Vagina (tissue), 2 donors: ENCODE measurements around the gene LAMTOR4. TPM values are rescaled to one million over a fixed set of nuclear protein-coding genes. Genes with fewer than 3 reads are reported as not detected.
"Not testable (repeated sequence)": the region's sequence is repeated elsewhere in the genome, so short reads cannot be mapped to it uniquely, and the experiment has no call there.

Experiments
- DNase-seq, 2 donors: peaks; one replicate each; pipeline ENCODE4 v3.0.0-alpha.2; 2017; ENCODE audit errors: extremely low spot score in 2 of 2
- H3K27ac ChIP-seq: fragments of 200-600 bp; sonication (generic); one replicate; pipeline ENCODE4 v1.5.1; 2019
- H3K27me3 ChIP-seq: fragments of 200-600 bp; sonication (generic); one replicate; pipeline ENCODE4 v1.5.1; 2019
- H3K36me3 ChIP-seq, 2 donors: fragments of 200-600 bp; sonication (generic); one replicate each; pipeline ENCODE4 v1.5.1; 2017 to 2019
- H3K4me1 ChIP-seq: fragments of 200-600 bp; sonication (generic); one replicate; pipeline ENCODE4 v1.5.1; 2019
- H3K4me3 ChIP-seq, 2 donors: fragments of 200-600 bp; sonication (generic); 1 replicate in 1 of 2; 2 replicates in 1 of 2; pipeline ENCODE4 v1.5.1; 2016 to 2019
- H3K9me3 ChIP-seq: fragments of 200-600 bp; sonication (generic); one replicate; pipeline ENCODE4 v1.5.1; 2019
- POLR2A ChIP-seq, 2 donors: fragments of 450-650 bp; IDR thresholded peaks; one replicate each; pipeline ENCODE4 v1.6.1; 2017; ENCODE audit warnings: antibody characterized with exemption in 2 of 2, mild to moderate bottlenecking in 2 of 2, moderate library complexity in 2 of 2
- POLR2AphosphoS5 ChIP-seq, 2 donors: sonication (generic); formaldehyde crosslinking; IDR thresholded peaks; one replicate each; pipeline ENCODE4 v1.9.0; 2017; ENCODE audit warnings: antibody characterized with exemption in 2 of 2, mild to moderate bottlenecking in 2 of 2, low read depth in 1 of 2; ENCODE audit not compliant: insufficient read depth in 1 of 2
- intact Hi-C: fragments of 100-400 bp; cut with DNase I; formaldehyde crosslinking; loops from one replicate; pipeline ENCODE4 v1.15.1; 2023
- total RNA-seq: library from RNA; depleted of rRNA; stranded (reverse); fragments of >200 nt; gene quantifications from one replicate; pipeline ENCODE4 v1.2.3, GENCODE V29; 2016
- TF ChIP-seq, protein P1 (sequence below), 3 experiments: fragments of 450-650 bp in 2 of 3; fragments of 200-600 bp in 1 of 3; sonication (generic) in 1 of 3; IDR thresholded peaks; one replicate each; pipeline ENCODE4 v1.5.1; 2017 to 2019; ENCODE audit warnings: antibody characterized with exemption in 3 of 3, mild to moderate bottlenecking in 2 of 3, moderate library complexity in 2 of 3

LAMTOR4 gene
- total RNA-seq, 1 donor from 2014 or later = 161 TPM

DNA sequence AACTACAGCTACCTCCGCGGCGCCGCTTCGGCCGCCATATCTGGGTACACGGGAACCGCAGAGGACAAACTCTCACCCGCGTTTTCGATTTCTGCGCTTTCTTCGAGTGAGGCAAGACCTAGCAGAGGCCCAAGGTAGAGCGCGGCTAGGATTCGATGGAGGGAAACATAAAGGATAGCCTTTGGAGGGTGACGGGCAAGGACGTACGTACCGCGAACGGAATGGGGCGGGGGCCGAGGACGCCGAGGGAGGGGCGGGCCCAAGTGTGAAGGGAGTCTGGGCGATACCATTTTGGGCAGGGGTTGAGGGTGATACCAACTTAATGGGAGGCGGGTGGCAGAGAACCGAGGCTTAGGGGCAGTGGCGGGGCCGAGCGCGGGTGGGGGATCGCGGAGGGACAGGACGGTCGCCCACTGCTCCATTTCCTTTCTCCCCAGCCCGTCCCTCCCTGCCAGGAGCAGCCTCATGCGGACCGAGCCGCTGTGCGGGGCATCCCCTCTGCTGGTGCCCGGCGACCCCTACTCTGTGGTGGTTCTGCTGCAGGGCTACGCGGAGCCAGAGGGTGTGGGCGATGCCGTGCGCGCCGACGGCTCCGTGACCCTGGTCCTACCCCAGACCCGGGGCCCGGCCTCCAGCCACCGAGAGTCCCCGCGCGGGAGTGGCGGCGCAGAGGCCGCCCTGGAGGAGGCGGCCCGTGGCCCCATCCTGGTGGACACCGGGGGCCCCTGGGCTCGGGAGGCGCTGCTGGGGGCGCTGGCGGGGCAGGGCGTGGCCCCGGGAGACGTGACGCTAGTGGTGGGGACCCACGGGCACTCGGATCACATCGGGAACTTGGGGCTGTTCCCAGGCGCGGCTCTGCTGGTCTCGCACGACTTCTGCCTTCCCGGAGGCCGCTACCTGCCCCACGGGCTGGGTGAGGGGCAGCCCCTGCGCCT lies 21.5 kb upstream of the LAMTOR4 start, which contains the start of gene MBLAC1:
Gene MBLAC1, plus strand, starts transcription at position 37 of the 935 bp plus-strand sequence. Its CDS starts 429 bp downstream, at position 466.
- TF ChIP-seq POLR2AphosphoS5 (IDR thresholded peaks at IDR 0.05; ENCODE audit: insufficient read depth in 1 of 2, low read depth in 1 of 2) = peak; percentile 62 to 86
- TF ChIP-seq, protein P1, sequence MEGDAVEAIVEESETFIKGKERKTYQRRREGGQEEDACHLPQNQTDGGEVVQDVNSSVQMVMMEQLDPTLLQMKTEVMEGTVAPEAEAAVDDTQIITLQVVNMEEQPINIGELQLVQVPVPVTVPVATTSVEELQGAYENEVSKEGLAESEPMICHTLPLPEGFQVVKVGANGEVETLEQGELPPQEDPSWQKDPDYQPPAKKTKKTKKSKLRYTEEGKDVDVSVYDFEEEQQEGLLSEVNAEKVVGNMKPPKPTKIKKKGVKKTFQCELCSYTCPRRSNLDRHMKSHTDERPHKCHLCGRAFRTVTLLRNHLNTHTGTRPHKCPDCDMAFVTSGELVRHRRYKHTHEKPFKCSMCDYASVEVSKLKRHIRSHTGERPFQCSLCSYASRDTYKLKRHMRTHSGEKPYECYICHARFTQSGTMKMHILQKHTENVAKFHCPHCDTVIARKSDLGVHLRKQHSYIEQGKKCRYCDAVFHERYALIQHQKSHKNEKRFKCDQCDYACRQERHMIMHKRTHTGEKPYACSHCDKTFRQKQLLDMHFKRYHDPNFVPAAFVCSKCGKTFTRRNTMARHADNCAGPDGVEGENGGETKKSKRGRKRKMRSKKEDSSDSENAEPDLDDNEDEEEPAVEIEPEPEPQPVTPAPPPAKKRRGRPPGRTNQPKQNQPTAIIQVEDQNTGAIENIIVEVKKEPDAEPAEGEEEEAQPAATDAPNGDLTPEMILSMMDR (IDR thresholded peaks at IDR 0.05) = no peak
- Histone ChIP-seq H3K36me3 (no peaks in the 10 kb centered on the region), H3K27ac (peak within 1 kb of the TSS; percentile 96), H3K4me1 (peaks cover 41% of the 10 kb centered on the region), H3K27me3 (no peaks in the 10 kb centered on the region), H3K4me3 (peak within 1 kb of the TSS; percentile 86 to 92), H3K9me3 (no peaks in the 10 kb centered on the region)
- intact Hi-C loops = no loop called here
- no peak for DNase-seq

DNA sequence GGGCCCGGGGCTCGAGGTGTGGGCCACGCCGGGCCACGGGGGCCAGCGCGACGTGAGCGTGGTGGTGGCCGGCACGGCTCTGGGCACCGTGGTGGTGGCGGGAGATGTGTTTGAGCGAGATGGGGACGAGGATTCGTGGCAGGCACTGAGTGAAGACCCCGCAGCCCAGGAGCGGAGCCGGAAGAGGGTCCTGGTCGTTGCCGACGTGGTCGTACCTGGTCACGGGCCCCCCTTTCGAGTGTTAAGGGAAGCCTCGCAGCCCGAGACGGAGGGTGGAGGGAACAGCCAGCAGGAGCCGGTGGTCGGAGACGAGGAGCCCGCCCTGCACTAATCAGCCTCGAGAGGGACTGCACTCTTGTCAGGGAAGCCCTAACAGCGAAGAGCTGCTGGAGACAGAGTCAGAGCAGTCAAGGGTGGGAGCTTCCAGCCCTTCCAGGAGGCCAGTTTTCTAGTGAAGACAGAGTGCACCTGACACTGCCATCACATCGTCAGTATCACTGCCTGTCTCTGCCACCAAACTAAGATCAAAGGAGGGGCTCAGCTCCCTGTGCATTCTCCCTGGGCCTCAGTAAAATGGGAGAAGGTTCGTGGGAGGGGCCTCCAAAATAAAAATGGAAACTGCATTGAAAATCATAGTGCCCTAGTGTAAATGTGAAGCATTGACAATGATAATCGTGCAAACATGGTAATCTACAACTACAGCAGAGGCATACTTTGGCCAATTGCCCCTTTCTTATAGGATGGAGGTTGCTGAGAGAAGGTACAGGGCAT lies 20.7 kb upstream of the LAMTOR4 start:
- Histone ChIP-seq H3K27me3 (no peaks in the 10 kb centered on the region), H3K9me3 (no peaks in the 10 kb centered on the region), H3K4me3 (peak overlapping the region; percentile 86 to 92), H3K27ac (peak overlapping the region; percentile 96), H3K36me3 (no peaks in the 10 kb centered on the region), H3K4me1 (peaks cover 41% of the 10 kb centered on the region)
- intact Hi-C loops = no loop called here
- no peak for TF ChIP-seq POLR2AphosphoS5 (IDR thresholded peaks at IDR 0.05; ENCODE audit: insufficient read depth in 1 of 2, low read depth in 1 of 2)
- TF ChIP-seq POLR2A (IDR thresholded peaks at IDR 0.05) = no peak
- TF ChIP-seq, protein P1 (IDR thresholded peaks at IDR 0.05) = no peak
- DNase-seq = no peak

DNA sequence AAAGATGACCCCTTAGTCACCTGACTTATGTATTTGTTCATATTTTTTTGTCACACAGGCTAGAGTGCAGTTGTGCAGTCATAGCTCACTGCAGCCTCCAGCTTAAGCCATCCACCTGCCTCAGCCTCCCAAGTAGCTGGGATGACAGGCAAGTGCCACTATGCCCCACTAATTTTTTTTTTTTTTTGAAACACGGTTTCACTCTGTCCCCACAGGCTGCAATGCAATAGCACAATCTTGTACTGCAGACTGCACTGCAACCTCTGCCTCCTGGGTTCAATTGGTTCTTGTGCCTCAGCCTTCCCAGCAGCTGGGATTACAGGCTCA lies 20.1 kb upstream of the LAMTOR4 start:
- Histone ChIP-seq H3K4me1 (peaks cover 41% of the 10 kb centered on the region), H3K27ac (peak overlapping the region; percentile 96), H3K36me3 (no peaks in the 10 kb centered on the region), H3K27me3 (no peaks in the 10 kb centered on the region), H3K4me3 (peak overlapping the region in 1 of 2 donors; percentile 86), H3K9me3 (no peaks in the 10 kb centered on the region)
- intact Hi-C loops = no loop called here
- no peak for DNase-seq
- TF ChIP-seq, protein P1 (IDR thresholded peaks at IDR 0.05) = no peak
- TF ChIP-seq POLR2AphosphoS5 (IDR thresholded peaks at IDR 0.05; ENCODE audit: insufficient read depth in 1 of 2, low read depth in 1 of 2) = no peak
- no peak for TF ChIP-seq POLR2A (IDR thresholded peaks at IDR 0.05)

DNA sequence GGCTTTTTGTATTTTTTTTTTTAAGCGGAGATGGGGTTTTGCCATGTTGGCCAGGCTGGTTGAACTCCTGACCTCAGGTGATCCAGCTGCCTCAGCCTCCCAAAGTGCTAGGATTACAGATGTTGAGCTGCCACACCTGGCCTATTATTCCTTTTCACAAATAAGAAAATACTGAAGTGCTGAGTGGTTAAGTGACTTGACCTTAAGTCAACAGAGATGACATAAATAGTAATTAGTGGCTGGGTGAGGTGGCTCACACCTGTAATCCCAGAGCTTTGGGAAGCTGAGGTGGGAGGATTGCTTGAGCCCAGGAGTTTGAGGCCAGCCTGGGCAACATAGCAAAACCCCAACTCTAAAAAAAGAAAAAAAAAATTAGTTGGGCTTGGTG lies 18.5 kb upstream of the LAMTOR4 start:
- peaks cover 34% of the 10 kb centered on the region for H3K4me1 ChIP-seq
- not testable (repeated sequence) for H3K4me3 ChIP-seq, H3K27ac ChIP-seq, DNase-seq, H3K9me3 ChIP-seq, H3K36me3 ChIP-seq, H3K27me3 ChIP-seq
- intact Hi-C loops = loop anchor here (10.0 kb wide), 1 partner anchor 85 kb away; the partner anchor contains the start of gene PVRIG

DNA sequence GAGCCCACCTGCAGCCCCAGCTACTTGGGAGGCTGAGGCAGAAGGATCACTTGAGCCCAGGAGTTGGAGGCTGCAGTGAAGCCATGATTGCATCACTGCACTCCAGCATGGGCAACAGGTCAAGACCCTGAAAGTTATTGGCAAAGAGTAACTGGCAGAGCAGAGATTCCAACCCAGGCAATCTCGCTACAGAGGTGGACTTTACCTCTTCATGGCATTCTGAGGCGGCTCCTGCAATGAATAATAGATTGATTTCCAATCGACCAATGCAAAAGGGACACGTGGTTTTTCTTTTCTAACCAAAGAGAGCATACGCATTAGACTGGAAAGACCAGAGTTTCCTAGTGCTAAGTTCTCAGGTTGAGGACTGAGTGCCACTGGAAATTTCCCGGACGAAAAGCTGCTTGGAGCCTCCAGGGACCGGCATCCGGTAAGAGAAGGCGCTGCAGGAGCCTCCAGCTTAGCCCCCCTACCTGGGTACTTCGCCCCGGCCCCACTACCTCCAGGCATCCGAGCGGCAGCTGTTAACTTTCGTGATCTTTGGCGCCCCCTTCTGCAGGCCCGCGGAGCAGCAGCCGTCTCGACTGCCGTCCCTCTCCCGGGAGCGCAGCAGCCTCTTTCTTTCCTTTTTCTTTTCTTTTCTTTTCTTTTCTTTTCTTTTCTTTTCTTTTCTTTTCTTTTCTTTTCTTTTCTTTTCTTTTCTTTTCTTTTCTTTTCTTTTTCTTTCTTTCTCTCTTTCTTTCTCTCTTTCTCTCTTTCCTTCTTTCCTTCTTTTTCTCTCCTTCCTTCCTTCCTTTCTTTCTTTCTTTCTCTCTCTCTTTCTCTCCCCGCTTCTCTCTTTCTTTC lies 17.9 kb upstream of the LAMTOR4 start:
- no peak for DNase-seq
- TF ChIP-seq POLR2AphosphoS5 (IDR thresholded peaks at IDR 0.05; ENCODE audit: insufficient read depth in 1 of 2, low read depth in 1 of 2) (peak in 1 of 2 donors; percentile 38), POLR2A (IDR thresholded peaks at IDR 0.05) (no peak)
- TF ChIP-seq, protein P1 (IDR thresholded peaks at IDR 0.05) = peak; percentile 70 to 88 (median 76)
- H3K9me3 ChIP-seq = no peaks in the 10 kb centered on the region
- intact Hi-C loops = loop anchor here (10.0 kb wide), 1 partner anchor 84 kb away; the partner anchor contains the start of gene PVRIG
- H3K36me3 ChIP-seq = no peaks in the 10 kb centered on the region
- no peaks in the 10 kb centered on the region for H3K27me3 ChIP-seq
- H3K27ac ChIP-seq = no peak overlapping the region
- peaks cover 28% of the 10 kb centered on the region for H3K4me1 ChIP-seq
- H3K4me3 ChIP-seq = peak overlapping the region in 1 of 2 donors; percentile 13
